PC-9 (cell line): Measurements from ENCODE around the gene LIMS1. TPM values are rescaled to one million over a fixed set of nuclear protein-coding genes. Genes with fewer than 3 reads are reported as not detected.

Experiments used
- BruUV-seq: library from RNA; stranded (reverse); fragments of 400-500 nt; replicated peaks from 2 replicates; lab custom pipeline; 2021; lab: Mats Ljungman, UMichigan
- CTCF ChIA-PET: fragments of 300-600 bp; sonication (Branson Sonifier 250); formaldehyde crosslinking; loops from one replicate; lab custom pipeline; 2022; ENCODE audit warnings: antibody characterized with exemption; lab: Charles Lee
- POLR2A ChIA-PET: fragments of 300-600 bp; sonication (Branson Sonifier 250); formaldehyde crosslinking; loops from one replicate; lab custom pipeline; 2022; ENCODE audit warnings: antibody characterized with exemption; ENCODE audit not compliant: unreplicated experiment; lab: Charles Lee
- DNase-seq, 2 experiments: peaks; one replicate each; pipeline versions ENCODE4 v3.0.0 to v3.0.0-alpha.2; 2015 to 2022; ENCODE audit warnings: mixed read lengths in 1 of 2
- H2AFZ ChIP-seq: fragments of 200-600 bp; sonication (generic); 2 replicates; pipeline ENCODE4 v1.8.1; 2017; ENCODE audit warnings: antibody characterized with exemption
- H3F3A ChIP-seq: fragments of 200-600 bp; sonication (generic); 2 replicates; pipeline ENCODE4 v1.8.1; 2017; ENCODE audit warnings: antibody characterized with exemption, mild to moderate bottlenecking, low read depth; ENCODE audit not compliant: insufficient read depth
- H3K27ac ChIP-seq: fragments of 200-600 bp; sonication (generic); 2 replicates; pipeline ENCODE4 v1.6.1; 2016; ENCODE audit warnings: mixed run types
- H3K27me3 ChIP-seq: fragments of 200-600 bp; sonication (generic); 2 replicates; pipeline ENCODE4 v1.6.1; 2016; ENCODE audit warnings: low read depth, mixed run types; ENCODE audit not compliant: insufficient read depth
- H3K36me3 ChIP-seq: fragments of 200-600 bp; sonication (generic); 2 replicates; pipeline ENCODE4 v1.6.1; 2016; ENCODE audit warnings: low read depth, mixed run types
- H3K4me1 ChIP-seq: fragments of 200-600 bp; sonication (generic); replicated peaks from 2 replicates; pipeline ENCODE4 v1.6.1; 2016; ENCODE audit warnings: mixed run types; ENCODE audit not compliant: insufficient read depth
- H3K4me2 ChIP-seq: fragments of 200-600 bp; sonication (generic); 2 replicates; pipeline ENCODE4 v1.6.1; 2017; ENCODE audit warnings: mixed run types
- H3K4me3 ChIP-seq: fragments of 200-600 bp; sonication (generic); 2 replicates; pipeline ENCODE4 v1.6.1; 2016; ENCODE audit warnings: mixed run types
- H3K79me2 ChIP-seq: fragments of 200-600 bp; sonication (generic); 2 replicates; pipeline ENCODE4 v1.6.1; 2017; ENCODE audit warnings: low read depth, mixed run types
- H3K9me2 ChIP-seq: fragments of 200-600 bp; sonication (generic); 2 replicates; pipeline ENCODE4 v1.8.1; 2017; ENCODE audit warnings: mild to moderate bottlenecking; ENCODE audit not compliant: insufficient read depth
- H3K9me3 ChIP-seq: fragments of 200-600 bp; sonication (generic); 2 replicates; pipeline ENCODE4 v1.8.1; 2016; ENCODE audit warnings: low read depth; ENCODE audit not compliant: insufficient read depth
- H4K20me1 ChIP-seq: fragments of 200-600 bp; sonication (generic); 2 replicates; pipeline ENCODE4 v1.8.1; 2017; ENCODE audit not compliant: insufficient read depth
- CTCF ChIP-seq: fragments of 200-600 bp; sonication (generic); conservative IDR thresholded peaks from 2 replicates; pipeline ENCODE4 v1.6.1; 2017; ENCODE audit warnings: mixed run types, antibody characterized with exemption, mild to moderate bottlenecking, moderate library complexity
- EZH2 ChIP-seq: fragments of 200-600 bp; sonication (generic); IDR thresholded peaks from 2 replicates; pipeline ENCODE4 v1.8.0; 2017; ENCODE audit warnings: antibody characterized with exemption, low read depth
- intact Hi-C: fragments of 100-400 bp; cut with micrococcal nuclease; formaldehyde crosslinking; loops from one replicate; pipeline ENCODE4 v1.10.0; 2022; ENCODE audit not compliant: unreplicated experiment
- total RNA-seq: library from RNA; stranded (reverse); gene quantifications from 2 replicates; pipeline ENCODE4 v1.2.3, GENCODE V29; 2021

The LIMS1 gene
- total RNA-seq, 1 experiment from 2014 or later: 61.6 TPM

GRCh38 chr2:108573061-108573460, 38.8 kb downstream of the LIMS1 start:
- Histone ChIP-seq H3K27ac (no peak overlapping the region), H3K4me3 (no peak overlapping the region), H3K79me2 (peaks cover 27% of the 10 kb centered on the region; the same call in 1 of the 2 replicates), H3K27me3 (no peaks in the 10 kb centered on the region), H3K4me2 (no peak overlapping the region), H3F3A (no peaks in the 10 kb centered on the region), H3K9me2 (no peaks in the 10 kb centered on the region), H4K20me1 (no peaks in the 10 kb centered on the region; the same call in 1 of the 2 replicates), H3K36me3 (no peaks in the 10 kb centered on the region), H2AFZ (no peak overlapping the region), H3K9me3 (no peaks in the 10 kb centered on the region), H3K4me1 (peaks cover 6% of the 10 kb centered on the region; the same call in 1 of the 2 replicates)
- ChIA-PET CTCF (interaction anchor here (0.6 kb wide), 1 partner anchor 12 kb away, joined by 12 read pairs; no protein-coding TSS in a partner anchor), POLR2A (no interaction called here)
- no TSS peak for BruUV-seq
- intact Hi-C loops: no loop called here
- DNase-seq: no peak
- no peak for TF ChIP-seq CTCF
- no peak for TF ChIP-seq EZH2

DNA sequence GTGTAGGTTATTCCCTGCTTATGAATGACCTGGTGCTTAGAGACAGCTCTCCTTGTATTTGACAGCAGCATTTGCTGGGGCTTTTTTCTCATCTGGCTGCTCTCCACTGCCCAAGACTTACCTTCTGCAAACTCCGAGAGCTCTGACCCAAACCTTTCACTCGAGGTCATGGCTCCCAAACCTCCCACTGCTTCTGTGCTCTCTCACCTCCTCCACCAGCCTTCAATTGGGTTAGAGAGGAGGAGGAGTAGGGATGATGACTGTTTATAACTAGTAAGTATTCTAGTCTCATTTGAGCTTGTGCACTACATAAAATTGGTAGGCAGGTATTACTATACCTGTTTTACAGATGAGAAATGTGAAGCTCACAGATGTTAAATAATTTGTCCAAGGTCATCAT, 40.1 kb downstream of the LIMS1 start:
- H3K4me3 ChIP-seq: no peak overlapping the region
- intact Hi-C loops: no loop called here
- BruUV-seq: no TSS peak
- peaks cover 19% of the 10 kb centered on the region; the same call in 1 of the 2 replicates for H3K79me2 ChIP-seq
- ChIA-PET POLR2A (no interaction called here), CTCF (no interaction called here)
- no peaks in the 10 kb centered on the region for H3K27me3 ChIP-seq
- no peaks in the 10 kb centered on the region for H3F3A ChIP-seq
- no peak overlapping the region for H3K4me2 ChIP-seq
- no peak for TF ChIP-seq EZH2
- TF ChIP-seq CTCF: no peak
- no peak for DNase-seq
- no peak overlapping the region for H2AFZ ChIP-seq
- no peaks in the 10 kb centered on the region; the same call in 1 of the 2 replicates for H4K20me1 ChIP-seq
- H3K4me1 ChIP-seq: peaks cover 6% of the 10 kb centered on the region; the same call in 1 of the 2 replicates
- H3K27ac ChIP-seq: no peak overlapping the region
- no peaks in the 10 kb centered on the region for H3K36me3 ChIP-seq
- H3K9me3 ChIP-seq: no peaks in the 10 kb centered on the region
- no peaks in the 10 kb centered on the region for H3K9me2 ChIP-seq

GRCh38 chr2:108575132-108575966, 41.1 kb downstream of the LIMS1 start:
- H3K4me3 ChIP-seq: no peak overlapping the region
- POLR2A ChIA-PET: no interaction called here
- intact Hi-C loops: loop anchor here (5.0 kb wide), 1 partner anchor 33 kb away; no protein-coding TSS in a partner anchor

More at GRCh38 chr2:108575132-108575966, 41.1 kb downstream of the LIMS1 start:
- CTCF ChIA-PET: interaction anchor here (0.6 to 1.0 kb wide), 2 partner anchors 61 to 223 kb away, joined by 3 read pairs; no protein-coding TSS in a partner anchor
- DNase-seq: no peak
- H3K4me2 ChIP-seq: no peak overlapping the region
- no peaks in the 10 kb centered on the region for H3K36me3 ChIP-seq
- no TSS peak for BruUV-seq
- H3F3A ChIP-seq: no peaks in the 10 kb centered on the region
- no peaks in the 10 kb centered on the region; the same call in 1 of the 2 replicates for H4K20me1 ChIP-seq
- H3K27ac ChIP-seq: no peak overlapping the region
- no peak overlapping the region for H2AFZ ChIP-seq
- H3K79me2 ChIP-seq: peaks cover 19% of the 10 kb centered on the region; the same call in 1 of the 2 replicates
- peaks cover 6% of the 10 kb centered on the region; the same call in 1 of the 2 replicates for H3K4me1 ChIP-seq
- H3K9me2 ChIP-seq: no peaks in the 10 kb centered on the region
- H3K9me3 ChIP-seq: no peaks in the 10 kb centered on the region
- no peaks in the 10 kb centered on the region for H3K27me3 ChIP-seq
- no peak for TF ChIP-seq EZH2
- TF ChIP-seq CTCF: no peak
